Measurements from ENCODE around the gene GSTCD.

Gene GSTCD, protein sequence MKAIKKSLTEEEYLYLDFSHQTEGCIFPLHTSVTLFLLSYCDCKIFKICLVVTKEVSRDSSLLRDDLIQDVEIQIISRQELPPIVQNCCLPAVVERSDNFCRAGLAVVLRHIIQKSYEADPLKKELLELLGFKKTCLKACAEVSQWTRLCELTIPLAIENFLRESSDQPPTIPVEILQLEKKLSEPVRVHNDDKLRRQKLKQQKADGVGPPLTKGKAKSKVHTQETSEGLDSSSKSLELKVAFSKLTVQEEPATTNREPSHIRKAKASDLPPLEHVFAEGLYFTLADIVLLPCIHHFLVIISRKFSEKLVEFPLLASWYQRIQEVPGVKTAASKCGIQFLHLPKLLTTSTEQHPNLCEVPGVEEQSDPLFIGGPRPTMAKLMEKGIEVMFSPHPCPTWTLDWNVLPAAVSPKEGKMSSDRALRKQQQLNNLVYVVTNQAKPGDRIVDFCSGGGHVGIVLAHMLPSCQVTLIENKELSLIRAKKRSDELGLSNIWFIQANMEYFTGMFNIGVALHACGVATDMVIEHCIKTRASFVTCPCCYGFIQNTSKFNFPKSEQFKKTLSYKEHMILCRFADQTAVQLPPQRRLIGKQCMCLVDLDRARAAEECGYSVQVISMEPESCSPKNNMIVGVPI

DNA sequence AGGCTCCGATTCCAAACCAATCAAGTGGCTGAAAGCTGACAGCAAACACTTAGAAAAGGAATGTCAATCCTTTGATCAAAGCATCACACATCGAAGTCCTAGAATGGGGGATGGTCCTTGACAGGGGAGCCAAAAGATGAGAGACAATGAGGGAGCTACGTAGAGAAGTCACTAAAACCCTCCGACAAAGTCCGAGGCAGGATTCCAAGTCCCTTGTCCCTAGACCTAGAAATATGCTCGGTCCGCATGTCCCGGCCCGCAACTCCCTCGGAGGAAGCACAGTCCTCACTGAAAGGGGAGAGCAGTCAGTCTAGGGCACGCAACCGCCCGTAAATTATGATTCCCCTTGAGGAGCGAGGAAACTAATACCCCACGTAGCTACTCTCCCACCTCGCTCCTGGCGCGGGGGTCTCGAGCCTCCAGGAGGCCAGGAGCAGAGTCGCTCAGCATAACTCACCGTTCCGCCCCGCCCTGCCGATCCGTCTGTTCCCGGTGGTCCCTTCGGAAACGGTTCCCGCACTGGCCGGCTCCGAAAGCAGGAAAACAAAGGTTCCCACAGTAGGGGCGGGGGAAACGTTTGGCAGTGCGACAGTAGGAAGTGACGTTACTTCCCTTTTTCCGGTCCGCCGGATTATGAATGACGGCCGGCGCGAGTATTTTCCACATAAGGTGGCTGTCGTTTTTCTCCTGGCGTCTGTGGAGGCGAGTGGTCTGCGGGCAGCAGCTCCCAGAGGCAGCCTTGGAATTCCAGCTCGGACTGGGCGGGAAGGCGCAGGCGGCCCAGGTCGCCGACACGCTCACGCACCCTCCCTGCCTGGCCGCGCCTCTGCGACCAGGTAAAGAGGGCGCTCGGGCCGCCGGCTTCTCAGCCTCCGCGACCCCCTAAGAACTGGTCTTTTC lies at the start of gene GSTCD, which contains the start of gene INTS12:
Gene GSTCD, plus strand, starts transcription at position 604 of the 900 bp plus-strand sequence. CDS start 8,830 bp downstream, outside the sequence.
Gene INTS12, minus strand, starts transcription at position 509 of the 900 bp plus-strand sequence. CDS start 8,684 bp downstream, outside the sequence.
- Histone ChIP-seq H3K4me1 (ENCODE audit: control insufficient read depth, insufficient read depth, low read length) (peaks cover 10% of the 10 kb centered on the region; the same call in 1 of the 2 replicates), H3K4me3 (ENCODE audit: low read depth, low read length) (peak within 1 kb of the TSS; percentile 97), H3K9ac (ENCODE audit: low read depth, low read length) (peak within 1 kb of the TSS; percentile 89), H3K9me3 (ENCODE audit: control insufficient read depth, insufficient read depth, low read length) (no peaks in the 10 kb centered on the region), H3K27me3 (ENCODE audit: control insufficient read depth, insufficient read depth, low read length) (no peaks in the 10 kb centered on the region), H3K36me3 (ENCODE audit: control insufficient read depth, insufficient read depth, low read length) (no peaks in the 10 kb centered on the region), H3K27ac (ENCODE audit: low read depth, low read length) (peak within 1 kb of the TSS; percentile 99)

DNA sequence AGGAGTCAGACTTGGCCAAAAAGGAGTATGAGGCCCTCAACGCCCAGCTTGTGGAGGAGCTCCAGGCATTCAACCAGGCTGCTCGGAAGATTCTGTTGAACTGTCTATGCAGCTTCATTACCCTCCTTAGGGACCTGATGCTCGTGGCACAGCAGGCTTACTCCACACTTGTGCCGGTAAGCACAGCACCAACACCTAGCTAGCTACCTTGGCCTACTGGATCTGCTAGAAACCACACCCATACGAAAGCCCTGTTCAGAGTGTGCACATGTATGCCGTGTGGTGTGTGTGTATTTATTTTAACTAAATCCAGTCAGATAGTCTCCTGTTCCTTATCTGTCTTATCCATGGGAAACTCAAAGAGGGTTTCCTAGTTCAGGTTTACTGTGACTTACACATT lies 49.4 kb upstream of the GSTCD start:
- Histone ChIP-seq H3K4me1 (ENCODE audit: control insufficient read depth, insufficient read depth, low read length) (no peaks in the 10 kb centered on the region), H3K4me3 (ENCODE audit: low read depth, low read length) (no peak overlapping the region), H3K27me3 (ENCODE audit: control insufficient read depth, insufficient read depth, low read length) (no peaks in the 10 kb centered on the region), H3K36me3 (ENCODE audit: control insufficient read depth, insufficient read depth, low read length) (no peaks in the 10 kb centered on the region), H3K9ac (ENCODE audit: low read depth, low read length) (no peak overlapping the region), H3K27ac (ENCODE audit: low read depth, low read length) (no peak overlapping the region), H3K9me3 (ENCODE audit: control insufficient read depth, insufficient read depth, low read length) (no peaks in the 10 kb centered on the region)

DNA sequence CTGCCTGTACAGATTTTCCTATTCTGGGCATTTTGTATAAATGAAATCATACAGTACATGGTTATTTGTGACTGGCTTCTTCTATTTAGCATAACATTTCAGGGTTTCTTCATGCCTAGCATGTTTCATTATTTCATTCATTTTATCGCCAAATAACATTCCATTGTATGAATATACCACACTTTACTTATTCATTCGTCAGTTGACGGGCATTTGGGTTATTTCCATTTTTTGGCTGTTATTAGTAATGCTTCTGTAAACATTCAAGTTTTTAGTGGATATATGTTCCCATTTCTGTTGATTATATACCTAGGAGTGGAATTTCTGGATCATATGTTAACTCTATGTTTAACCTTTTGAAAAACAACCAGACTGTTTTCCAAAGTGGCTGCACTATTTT lies 47.6 kb upstream of the GSTCD start:
- no peak overlapping the region for H3K9ac ChIP-seq (ENCODE audit: low read depth, low read length)
- H3K27ac ChIP-seq (ENCODE audit: low read depth, low read length), result no peak overlapping the region
- no peaks in the 10 kb centered on the region for H3K36me3 ChIP-seq (ENCODE audit: control insufficient read depth, insufficient read depth, low read length)
- no peak overlapping the region for H3K4me3 ChIP-seq (ENCODE audit: low read depth, low read length)
- H3K27me3 ChIP-seq (ENCODE audit: control insufficient read depth, insufficient read depth, low read length), result no peaks in the 10 kb centered on the region
- no peaks in the 10 kb centered on the region for H3K4me1 ChIP-seq (ENCODE audit: control insufficient read depth, insufficient read depth, low read length)
- no peaks in the 10 kb centered on the region for H3K9me3 ChIP-seq (ENCODE audit: control insufficient read depth, insufficient read depth, low read length)

DNA sequence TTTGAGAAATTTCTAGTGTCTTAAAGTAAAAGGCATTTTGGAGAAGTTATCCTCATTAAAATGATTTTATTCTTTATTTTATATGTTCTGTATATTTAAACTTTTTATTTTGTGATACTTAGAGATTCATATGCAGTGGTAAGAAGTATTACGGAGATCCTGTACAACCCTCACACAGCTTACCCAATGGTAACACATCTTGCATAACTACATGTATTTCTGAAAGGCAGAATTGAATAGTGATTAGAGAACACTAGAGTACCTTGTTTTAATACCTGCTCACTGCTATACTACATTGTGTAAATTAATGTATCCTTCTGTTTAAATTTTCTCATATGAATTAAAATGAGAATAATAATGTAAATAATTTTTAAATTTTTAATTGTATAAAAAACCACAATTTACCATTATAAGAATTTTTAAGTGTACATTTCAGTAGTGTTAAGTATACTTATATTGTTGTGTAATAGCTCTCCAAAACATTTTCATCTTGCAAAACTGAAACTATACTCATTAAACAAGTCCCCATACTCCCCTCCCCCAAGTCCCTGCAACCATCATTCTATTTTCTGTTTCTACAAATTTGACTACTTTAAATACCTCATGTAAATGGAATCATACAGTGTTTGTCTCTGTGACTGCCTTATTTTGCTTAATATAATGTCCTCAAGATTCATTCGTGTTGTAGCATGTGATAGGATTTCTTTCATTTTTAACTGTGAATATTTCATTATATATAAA lies 45.5 kb upstream of the GSTCD start:
- Histone ChIP-seq H3K4me3 (ENCODE audit: low read depth, low read length) (no peak overlapping the region), H3K36me3 (ENCODE audit: control insufficient read depth, insufficient read depth, low read length) (no peaks in the 10 kb centered on the region), H3K4me1 (ENCODE audit: control insufficient read depth, insufficient read depth, low read length) (no peaks in the 10 kb centered on the region), H3K9ac (ENCODE audit: low read depth, low read length) (no peak overlapping the region), H3K27me3 (ENCODE audit: control insufficient read depth, insufficient read depth, low read length) (no peaks in the 10 kb centered on the region), H3K9me3 (ENCODE audit: control insufficient read depth, insufficient read depth, low read length) (no peaks in the 10 kb centered on the region), H3K27ac (ENCODE audit: low read depth, low read length) (no peak overlapping the region)

DNA sequence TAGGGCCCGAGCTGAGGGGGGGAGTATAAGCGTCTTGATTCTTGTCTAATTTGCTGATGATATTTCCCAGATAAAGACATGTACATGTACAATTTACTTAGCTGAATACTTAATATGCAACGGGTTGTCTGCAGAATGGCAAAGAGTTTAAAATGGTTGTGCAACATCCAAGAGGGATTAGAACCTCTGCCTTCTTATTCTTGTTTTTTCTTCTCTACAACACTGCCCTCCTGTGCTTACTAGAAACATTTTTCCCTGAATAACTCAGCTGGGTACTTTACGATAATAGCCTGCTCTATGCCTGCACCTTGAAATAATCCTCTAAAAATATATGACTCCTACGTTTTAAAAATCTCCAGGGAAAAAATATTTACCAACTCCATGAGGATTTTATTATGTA lies 41.9 kb upstream of the GSTCD start:
- no peaks in the 10 kb centered on the region for H3K27me3 ChIP-seq (ENCODE audit: control insufficient read depth, insufficient read depth, low read length)
- no peak overlapping the region for H3K4me3 ChIP-seq (ENCODE audit: low read depth, low read length)
- H3K27ac ChIP-seq (ENCODE audit: low read depth, low read length), result no peak overlapping the region
- H3K9me3 ChIP-seq (ENCODE audit: control insufficient read depth, insufficient read depth, low read length), result no peaks in the 10 kb centered on the region
- H3K36me3 ChIP-seq (ENCODE audit: control insufficient read depth, insufficient read depth, low read length), result no peaks in the 10 kb centered on the region
- H3K9ac ChIP-seq (ENCODE audit: low read depth, low read length), result no peak overlapping the region
- H3K4me1 ChIP-seq (ENCODE audit: control insufficient read depth, insufficient read depth, low read length), result no peaks in the 10 kb centered on the region

DNA sequence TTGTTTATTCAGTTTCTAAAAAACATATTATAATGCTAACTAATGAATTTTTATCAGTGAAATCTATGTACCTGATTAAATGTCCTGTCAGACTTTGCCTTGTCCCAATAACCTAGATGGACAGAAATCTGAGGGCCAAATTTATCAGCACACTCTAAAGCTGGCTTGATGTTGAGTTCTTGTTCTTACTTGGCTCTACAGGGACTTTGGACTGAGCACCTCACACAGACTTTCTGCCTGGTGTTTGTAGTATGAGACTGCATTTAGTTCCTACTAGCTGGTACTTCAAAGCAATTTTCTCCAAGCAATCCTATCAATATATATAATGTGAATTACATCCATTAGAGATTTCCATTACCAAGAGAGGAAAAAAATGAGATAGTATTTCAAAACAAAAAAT lies 37.9 kb upstream of the GSTCD start:
- H3K9ac ChIP-seq (ENCODE audit: low read depth, low read length), result no peak overlapping the region
- no peak overlapping the region for H3K27ac ChIP-seq (ENCODE audit: low read depth, low read length)
- no peaks in the 10 kb centered on the region for H3K4me1 ChIP-seq (ENCODE audit: control insufficient read depth, insufficient read depth, low read length)
- no peak overlapping the region for H3K4me3 ChIP-seq (ENCODE audit: low read depth, low read length)
- H3K27me3 ChIP-seq (ENCODE audit: control insufficient read depth, insufficient read depth, low read length), result no peaks in the 10 kb centered on the region
- H3K36me3 ChIP-seq (ENCODE audit: control insufficient read depth, insufficient read depth, low read length), result no peaks in the 10 kb centered on the region
- H3K9me3 ChIP-seq (ENCODE audit: control insufficient read depth, insufficient read depth, low read length), result no peaks in the 10 kb centered on the region

DNA sequence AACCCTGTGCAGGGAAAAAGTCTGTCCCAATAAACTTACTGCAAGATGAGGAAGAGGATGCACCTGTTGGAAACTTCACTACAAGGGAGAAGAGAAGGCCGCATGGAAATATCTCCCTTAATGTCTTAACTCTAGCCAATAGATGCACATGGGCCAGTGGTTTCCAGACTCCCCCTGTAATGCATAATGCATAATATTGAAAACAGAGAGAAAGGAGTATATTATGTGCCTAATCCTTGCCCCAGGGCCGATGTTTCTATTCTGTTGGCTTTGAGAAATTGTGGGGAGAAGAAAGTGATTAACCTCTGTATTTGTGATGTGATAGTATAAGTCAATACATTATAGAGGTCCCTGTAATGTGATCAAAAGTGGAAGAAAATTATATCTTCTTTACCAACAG lies 37.3 kb upstream of the GSTCD start:
- H3K9ac ChIP-seq (ENCODE audit: low read depth, low read length), result no peak overlapping the region
- H3K9me3 ChIP-seq (ENCODE audit: control insufficient read depth, insufficient read depth, low read length), result no peaks in the 10 kb centered on the region
- no peak overlapping the region for H3K4me3 ChIP-seq (ENCODE audit: low read depth, low read length)
- H3K36me3 ChIP-seq (ENCODE audit: control insufficient read depth, insufficient read depth, low read length), result no peaks in the 10 kb centered on the region
- no peak overlapping the region for H3K27ac ChIP-seq (ENCODE audit: low read depth, low read length)
- no peaks in the 10 kb centered on the region for H3K27me3 ChIP-seq (ENCODE audit: control insufficient read depth, insufficient read depth, low read length)
- no peaks in the 10 kb centered on the region for H3K4me1 ChIP-seq (ENCODE audit: control insufficient read depth, insufficient read depth, low read length)

DNA sequence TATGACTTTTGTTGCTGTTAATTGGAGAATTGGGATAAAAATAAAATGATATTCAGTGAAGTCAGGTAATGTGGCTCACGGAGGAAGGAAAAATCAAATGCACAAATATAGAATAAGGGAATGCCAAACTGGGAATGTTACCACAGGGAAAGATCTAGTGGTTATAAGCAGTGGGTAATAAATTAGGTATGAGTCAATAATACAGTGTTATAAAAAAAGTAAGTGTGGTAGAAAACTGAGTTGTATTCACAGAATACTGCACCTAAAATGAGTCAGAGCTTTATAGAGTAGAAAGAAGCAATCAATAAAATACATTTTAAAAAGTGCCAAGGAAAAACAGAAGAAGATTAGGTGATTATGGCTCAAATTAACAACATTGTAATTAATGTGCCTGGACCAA lies 34.6 kb upstream of the GSTCD start:
- Histone ChIP-seq H3K27me3 (ENCODE audit: control insufficient read depth, insufficient read depth, low read length) (no peaks in the 10 kb centered on the region), H3K9me3 (ENCODE audit: control insufficient read depth, insufficient read depth, low read length) (no peaks in the 10 kb centered on the region), H3K4me3 (ENCODE audit: low read depth, low read length) (no peak overlapping the region), H3K9ac (ENCODE audit: low read depth, low read length) (no peak overlapping the region), H3K27ac (ENCODE audit: low read depth, low read length) (no peak overlapping the region), H3K4me1 (ENCODE audit: control insufficient read depth, insufficient read depth, low read length) (peaks cover 5% of the 10 kb centered on the region; the same call in 1 of the 2 replicates), H3K36me3 (ENCODE audit: control insufficient read depth, insufficient read depth, low read length) (no peaks in the 10 kb centered on the region)

DNA sequence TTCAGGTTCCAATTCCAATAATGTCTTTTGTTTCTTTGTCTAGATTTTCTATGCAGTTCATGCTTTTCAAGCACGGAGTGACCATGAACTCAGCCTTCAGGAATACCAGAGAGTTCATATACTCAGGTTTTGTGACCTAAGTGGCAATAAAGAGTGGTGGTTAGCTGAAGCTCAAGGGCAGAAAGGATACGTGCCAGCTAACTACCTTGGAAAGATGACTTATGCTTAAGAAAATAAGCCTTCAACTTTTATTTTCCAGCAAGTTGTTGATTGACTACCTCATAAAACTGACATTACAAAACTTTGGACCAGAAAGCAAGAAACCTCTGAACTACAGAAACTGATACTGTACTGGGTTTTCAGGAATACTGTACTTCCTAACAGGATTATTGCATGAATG lies 30.9 kb upstream of the GSTCD start:
- Histone ChIP-seq H3K4me1 (ENCODE audit: control insufficient read depth, insufficient read depth, low read length) (peaks cover 5% of the 10 kb centered on the region; the same call in 1 of the 2 replicates), H3K9me3 (ENCODE audit: control insufficient read depth, insufficient read depth, low read length) (no peaks in the 10 kb centered on the region), H3K27ac (ENCODE audit: low read depth, low read length) (no peak overlapping the region), H3K9ac (ENCODE audit: low read depth, low read length) (no peak overlapping the region), H3K4me3 (ENCODE audit: low read depth, low read length) (no peak overlapping the region), H3K27me3 (ENCODE audit: control insufficient read depth, insufficient read depth, low read length) (no peaks in the 10 kb centered on the region), H3K36me3 (ENCODE audit: control insufficient read depth, insufficient read depth, low read length) (peaks cover 10% of the 10 kb centered on the region)

DNA sequence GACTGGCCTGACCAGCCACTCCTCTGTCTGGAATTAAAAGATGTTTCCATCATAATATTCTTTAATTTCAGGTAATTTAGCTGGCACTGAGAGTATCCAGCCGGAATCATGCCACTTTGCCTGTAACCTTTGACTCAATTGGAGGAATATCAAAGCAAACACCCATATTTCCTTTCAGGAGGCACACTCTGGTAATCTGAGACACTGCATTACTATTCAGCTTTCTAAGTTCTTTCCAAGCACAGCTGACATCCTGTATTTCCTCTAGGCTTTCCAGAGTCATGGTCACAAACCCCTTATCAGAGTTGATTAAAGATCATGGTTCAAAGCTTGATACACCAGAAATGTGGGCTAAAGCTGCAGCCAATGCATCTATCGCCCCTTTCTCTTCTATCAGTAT lies 29.4 kb upstream of the GSTCD start:
- H3K27ac ChIP-seq (ENCODE audit: low read depth, low read length), result no peak overlapping the region
- no peak overlapping the region for H3K4me3 ChIP-seq (ENCODE audit: low read depth, low read length)
- H3K27me3 ChIP-seq (ENCODE audit: control insufficient read depth, insufficient read depth, low read length), result no peaks in the 10 kb centered on the region
- no peaks in the 10 kb centered on the region for H3K9me3 ChIP-seq (ENCODE audit: control insufficient read depth, insufficient read depth, low read length)
- H3K9ac ChIP-seq (ENCODE audit: low read depth, low read length), result no peak overlapping the region
- peaks cover 15% of the 10 kb centered on the region for H3K36me3 ChIP-seq (ENCODE audit: control insufficient read depth, insufficient read depth, low read length)
- peaks cover 5% of the 10 kb centered on the region; the same call in 1 of the 2 replicates for H3K4me1 ChIP-seq (ENCODE audit: control insufficient read depth, insufficient read depth, low read length)

Measured in HUES48 (cell line).